Peyer's patch (tissue), 4 donors: ENCODE data around the gene DIS3L2. TPM values are rescaled to one million over a fixed set of nuclear protein-coding genes. Genes with fewer than 3 reads are reported as not detected.

ENCODE experiments used
- DNase-seq, 3 donors: peaks; one replicate each; pipeline ENCODE4 v3.0.0-alpha.2; 2017 to 2019
- H3K27ac ChIP-seq, 4 donors: fragments of 200-600 bp; sonication (generic); one replicate each; pipeline ENCODE4 v1.5.1; 2016 to 2019
- H3K27me3 ChIP-seq, 2 donors: fragments of 200-600 bp; sonication (generic); one replicate each; pipeline ENCODE4 v1.5.1; 2019
- H3K36me3 ChIP-seq, 3 donors: fragments of 200-600 bp; sonication (generic); one replicate each; pipeline ENCODE4 v1.5.1; 2016 to 2019
- H3K4me1 ChIP-seq, 4 donors: fragments of 200-600 bp; sonication (generic); one replicate each; pipeline ENCODE4 v1.5.1; 2016 to 2019
- H3K4me3 ChIP-seq, 4 donors: fragments of 200-600 bp; sonication (generic); 1 replicate in 3 of 4; 2 replicates in 1 of 4; pipeline ENCODE4 v1.5.1; 2016 to 2019; ENCODE audit warnings: mild to moderate bottlenecking in 1 of 4
- H3K9me3 ChIP-seq, 4 donors: fragments of 200-600 bp; sonication (generic); one replicate each; pipeline ENCODE4 v1.5.1; 2016 to 2019; ENCODE audit warnings: mild to moderate bottlenecking in 1 of 4
- POLR2A ChIP-seq, 2 donors: fragments of 450-650 bp; IDR thresholded peaks; one replicate each; pipeline ENCODE4 v1.5.1; 2017; ENCODE audit warnings: antibody characterized with exemption in 2 of 2, mild to moderate bottlenecking in 2 of 2, moderate library complexity in 2 of 2
- total RNA-seq, 4 donors: library from RNA; depleted of rRNA; stranded (reverse); fragments of >200 nt; gene quantifications; one replicate each; pipeline ENCODE4 v1.1.0, GENCODE V29; 2016
- TF ChIP-seq, protein P1 (sequence below), 6 experiments: fragments of 450-650 bp in 4 of 6; fragments of 200-600 bp in 2 of 6; sonication (generic) in 1 of 6; IDR thresholded peaks; one replicate each; pipeline ENCODE4 v1.5.1; 2017 to 2019; ENCODE audit warnings: antibody characterized with exemption in 6 of 6, mild to moderate bottlenecking in 3 of 6, moderate library complexity in 1 of 6

The DIS3L2 gene
- total RNA-seq, 4 donors from 2014 or later = 26.4 to 147 (median 58.3) TPM

DNA sequence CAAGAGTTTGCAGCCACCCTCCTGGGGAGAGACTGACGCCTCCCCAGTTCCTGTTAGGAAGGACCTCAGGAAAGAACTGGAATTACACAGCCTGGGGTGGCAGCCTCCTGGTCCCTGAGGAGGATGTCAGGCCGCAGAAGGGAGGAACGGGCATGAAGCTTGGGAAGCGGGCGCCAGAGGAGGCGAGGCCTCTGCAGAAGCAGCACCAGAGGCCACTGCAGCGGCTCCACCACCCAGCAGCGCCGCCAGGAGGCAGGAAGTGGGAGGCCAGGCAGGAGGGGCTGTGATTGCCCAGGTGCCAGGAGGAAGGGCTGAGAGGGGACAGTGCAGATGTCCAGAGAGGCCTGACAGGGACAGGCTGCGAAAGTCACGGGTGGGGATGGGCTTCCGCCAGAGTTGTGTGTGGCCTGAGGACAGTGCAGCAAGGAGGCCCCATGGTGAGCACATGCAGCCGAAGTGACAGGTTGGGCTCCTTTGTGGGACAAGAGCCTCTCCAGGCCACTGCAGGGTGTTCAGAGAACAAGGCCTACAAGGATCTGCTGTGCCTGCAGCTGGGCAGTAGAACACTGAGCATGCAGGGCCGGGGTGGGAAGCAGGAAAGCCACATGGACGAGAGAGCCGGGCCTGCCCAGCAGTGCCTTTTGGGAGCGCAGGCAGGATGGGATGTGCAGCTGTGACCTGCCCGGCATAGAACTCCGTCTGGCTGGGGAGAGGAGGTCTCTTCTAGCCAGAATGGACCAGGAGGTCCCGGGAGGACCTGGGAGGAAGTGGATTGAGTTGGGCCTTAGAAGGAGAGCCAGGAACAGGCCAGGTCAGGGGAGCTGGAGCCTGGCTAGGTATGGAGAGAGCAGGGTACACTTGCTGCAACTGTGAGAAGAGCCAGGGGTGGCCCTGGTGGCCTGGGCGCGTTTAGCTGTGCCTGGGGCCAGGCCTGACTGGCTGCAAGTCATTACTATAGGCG, 377.9 kb downstream of the DIS3L2 start:
- Histone ChIP-seq H3K9me3 (no peaks in the 10 kb centered on the region), H3K27me3 (no peaks in the 10 kb centered on the region), H3K4me1 (no peaks in the 10 kb centered on the region), H3K36me3 (no peaks in the 10 kb centered on the region), H3K4me3 (no peak overlapping the region), H3K27ac (no peak overlapping the region)
- peak in 1 of 3 donors; percentile 41 for DNase-seq
- TF ChIP-seq POLR2A (IDR thresholded peaks at IDR 0.05) = no peak
- TF ChIP-seq, protein P1, sequence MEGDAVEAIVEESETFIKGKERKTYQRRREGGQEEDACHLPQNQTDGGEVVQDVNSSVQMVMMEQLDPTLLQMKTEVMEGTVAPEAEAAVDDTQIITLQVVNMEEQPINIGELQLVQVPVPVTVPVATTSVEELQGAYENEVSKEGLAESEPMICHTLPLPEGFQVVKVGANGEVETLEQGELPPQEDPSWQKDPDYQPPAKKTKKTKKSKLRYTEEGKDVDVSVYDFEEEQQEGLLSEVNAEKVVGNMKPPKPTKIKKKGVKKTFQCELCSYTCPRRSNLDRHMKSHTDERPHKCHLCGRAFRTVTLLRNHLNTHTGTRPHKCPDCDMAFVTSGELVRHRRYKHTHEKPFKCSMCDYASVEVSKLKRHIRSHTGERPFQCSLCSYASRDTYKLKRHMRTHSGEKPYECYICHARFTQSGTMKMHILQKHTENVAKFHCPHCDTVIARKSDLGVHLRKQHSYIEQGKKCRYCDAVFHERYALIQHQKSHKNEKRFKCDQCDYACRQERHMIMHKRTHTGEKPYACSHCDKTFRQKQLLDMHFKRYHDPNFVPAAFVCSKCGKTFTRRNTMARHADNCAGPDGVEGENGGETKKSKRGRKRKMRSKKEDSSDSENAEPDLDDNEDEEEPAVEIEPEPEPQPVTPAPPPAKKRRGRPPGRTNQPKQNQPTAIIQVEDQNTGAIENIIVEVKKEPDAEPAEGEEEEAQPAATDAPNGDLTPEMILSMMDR (IDR thresholded peaks at IDR 0.05) = no peak

DNA sequence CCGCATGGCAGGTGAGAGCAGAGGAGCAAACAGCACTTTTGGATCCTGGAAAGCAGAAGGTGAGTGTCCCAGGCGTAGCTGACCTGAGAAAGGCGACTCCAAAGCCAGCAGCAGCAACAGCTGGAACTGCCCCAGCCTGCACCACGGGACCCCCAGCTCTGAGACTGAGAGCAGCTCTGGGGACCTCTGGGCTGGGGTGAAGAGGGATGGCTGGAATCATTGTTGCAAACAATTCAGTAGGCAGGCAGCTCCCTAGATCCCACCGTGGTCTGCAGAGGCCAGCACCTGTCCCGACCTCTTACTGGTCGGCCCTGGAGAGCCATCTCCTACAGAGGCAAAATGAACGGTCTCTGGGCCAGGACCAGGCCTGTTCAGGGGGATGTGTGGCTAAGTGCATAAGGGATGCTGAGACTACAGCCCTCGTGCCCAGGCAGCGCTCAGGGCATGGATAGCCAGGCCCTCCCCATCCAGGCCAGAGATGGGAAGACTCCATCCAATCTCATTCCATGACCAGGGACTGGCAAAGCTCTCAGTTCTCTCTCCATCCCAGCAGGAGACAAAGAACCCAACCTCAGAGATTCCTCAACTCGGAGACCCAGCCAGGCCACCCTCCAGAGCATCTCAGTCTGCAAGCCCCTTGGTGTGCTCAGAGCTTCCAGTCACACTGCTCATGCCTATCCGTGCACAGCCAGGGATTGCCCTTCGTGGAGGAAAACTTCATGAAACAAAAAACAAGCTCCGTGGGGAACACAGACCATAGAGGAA, 378.8 kb downstream of the DIS3L2 start:
- no peaks in the 10 kb centered on the region for H3K4me1 ChIP-seq
- H3K9me3 ChIP-seq = no peaks in the 10 kb centered on the region
- no peaks in the 10 kb centered on the region for H3K36me3 ChIP-seq
- no peaks in the 10 kb centered on the region for H3K27me3 ChIP-seq
- H3K27ac ChIP-seq = no peak overlapping the region
- no peak overlapping the region for H3K4me3 ChIP-seq
- no peak for TF ChIP-seq POLR2A (IDR thresholded peaks at IDR 0.05)
- TF ChIP-seq, protein P1 (IDR thresholded peaks at IDR 0.05) = no peak
- peak in 1 of 3 donors; percentile 24 for DNase-seq

DNA sequence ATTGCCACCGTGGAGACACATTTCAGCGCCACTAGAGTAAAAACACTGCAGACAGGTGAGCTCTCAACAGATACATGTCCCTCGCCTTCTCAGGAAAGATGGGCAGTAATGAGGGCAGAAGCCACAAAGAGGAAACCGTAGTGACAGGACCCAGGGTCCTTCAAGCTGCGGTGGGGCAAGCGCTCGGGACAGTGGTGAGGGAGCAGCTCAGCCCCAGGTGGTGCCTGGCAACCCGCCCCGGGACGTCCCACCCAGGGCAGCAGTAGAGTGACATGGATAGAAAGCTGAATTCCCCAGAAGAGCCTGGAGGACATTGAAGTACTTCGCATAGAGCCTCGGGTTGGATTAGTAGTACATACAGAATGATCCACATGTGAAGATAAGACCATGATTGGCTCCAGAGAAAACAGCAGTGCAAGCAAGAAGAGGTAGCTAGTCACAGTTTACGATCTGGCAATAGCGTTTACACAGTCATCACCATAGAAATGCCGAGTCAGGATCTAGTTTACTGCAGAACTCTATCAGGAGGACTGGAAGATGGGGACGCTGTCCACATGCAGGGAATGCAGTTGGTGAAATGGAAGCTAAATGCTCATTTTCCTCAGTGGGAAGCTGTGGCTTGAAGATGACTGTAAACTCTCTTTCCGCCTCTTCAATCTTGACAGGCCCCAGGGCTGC, 379.7 kb downstream of the DIS3L2 start:
- Histone ChIP-seq H3K27ac (no peak overlapping the region), H3K4me3 (no peak overlapping the region), H3K36me3 (no peaks in the 10 kb centered on the region), H3K4me1 (no peaks in the 10 kb centered on the region), H3K9me3 (no peaks in the 10 kb centered on the region), H3K27me3 (no peaks in the 10 kb centered on the region)
- no peak for DNase-seq
- no peak for TF ChIP-seq POLR2A (IDR thresholded peaks at IDR 0.05)

DNA sequence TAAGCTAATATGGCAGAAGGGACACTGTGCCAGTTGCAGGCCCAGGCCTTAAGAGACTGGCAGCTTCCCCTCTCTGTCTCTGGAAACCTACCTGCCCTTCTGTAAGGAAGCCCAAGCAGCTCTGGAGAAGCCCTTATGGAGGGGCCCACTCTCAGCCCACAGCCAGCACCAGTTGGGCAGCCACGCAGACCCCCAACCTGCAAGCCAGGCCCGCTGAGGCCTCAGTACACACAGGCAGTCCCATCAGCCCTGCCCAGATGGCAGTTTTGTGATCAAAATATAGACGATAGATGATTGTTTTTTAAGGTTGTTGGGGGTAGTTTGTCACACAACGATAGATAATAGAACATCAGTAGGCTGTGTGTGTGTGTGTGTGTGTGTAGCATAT, 380.2 kb downstream of the DIS3L2 start:
- no peak for DNase-seq
- Histone ChIP-seq H3K4me1 (no peaks in the 10 kb centered on the region), H3K4me3 (no peak overlapping the region), H3K27me3 (no peaks in the 10 kb centered on the region), H3K27ac (no peak overlapping the region), H3K36me3 (no peaks in the 10 kb centered on the region), H3K9me3 (no peaks in the 10 kb centered on the region)
- TF ChIP-seq POLR2A (IDR thresholded peaks at IDR 0.05) = no peak
- TF ChIP-seq, protein P1 (IDR thresholded peaks at IDR 0.05) = no peak

DNA sequence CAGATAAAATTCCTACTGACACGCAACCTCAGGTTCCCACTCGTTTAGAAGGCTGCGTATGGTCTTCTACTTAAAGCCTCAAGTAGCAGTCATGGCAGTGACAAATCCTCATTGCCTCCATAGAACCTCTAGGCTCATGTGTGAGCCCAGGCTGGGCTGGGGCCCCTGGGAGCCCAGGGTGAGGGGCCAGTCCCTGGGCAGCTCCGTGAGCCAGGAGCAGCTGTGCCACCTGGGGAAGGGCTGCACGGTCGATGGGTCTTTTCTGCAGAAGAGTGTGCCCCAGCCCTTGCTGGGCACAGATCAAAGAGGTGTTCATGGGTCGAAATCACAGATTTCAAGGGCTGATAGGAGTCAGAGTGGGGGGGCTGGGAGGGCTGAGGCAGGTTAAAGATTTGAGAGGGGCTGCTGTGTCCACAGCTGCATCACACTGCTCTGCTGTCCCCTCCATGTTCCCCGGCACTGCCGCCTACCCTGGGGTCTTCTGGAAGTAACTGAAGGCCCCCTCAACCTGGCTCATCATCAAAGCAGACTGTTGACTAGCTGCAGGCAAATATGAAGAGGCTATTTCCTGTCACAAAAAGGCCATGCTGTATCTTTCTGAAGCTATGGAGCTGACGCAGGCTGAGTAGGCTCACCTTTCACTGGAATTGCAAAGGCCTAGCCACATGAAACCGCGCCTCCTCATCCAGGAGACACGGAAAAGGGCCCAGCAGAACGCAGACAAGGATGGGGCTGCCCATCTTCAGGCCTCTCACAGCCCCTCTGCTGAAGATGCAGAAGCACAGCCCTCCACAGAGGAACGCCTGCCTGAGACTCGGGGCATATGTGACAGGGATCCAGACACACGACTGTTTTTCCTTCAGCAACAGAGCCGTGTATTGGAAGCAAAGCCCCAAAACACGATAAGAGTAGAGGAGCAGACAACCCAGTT, 381.4 kb downstream of the DIS3L2 start:
- Histone ChIP-seq H3K36me3 (no peaks in the 10 kb centered on the region), H3K9me3 (no peaks in the 10 kb centered on the region), H3K27me3 (no peaks in the 10 kb centered on the region), H3K4me1 (no peaks in the 10 kb centered on the region), H3K27ac (no peak overlapping the region), H3K4me3 (no peak overlapping the region)
- no peak for DNase-seq
- no peak for TF ChIP-seq POLR2A (IDR thresholded peaks at IDR 0.05)
- TF ChIP-seq, protein P1 (IDR thresholded peaks at IDR 0.05) = no peak
